ENCODE measurements around the gene CTNNA2. TPM values are rescaled to one million over a fixed set of nuclear protein-coding genes. Genes with fewer than 3 reads are reported as not detected.

The CTNNA2 gene
- total RNA-seq, 6 experiments from 2014 or later = 0.44 TPM; not detected in 5

DNA sequence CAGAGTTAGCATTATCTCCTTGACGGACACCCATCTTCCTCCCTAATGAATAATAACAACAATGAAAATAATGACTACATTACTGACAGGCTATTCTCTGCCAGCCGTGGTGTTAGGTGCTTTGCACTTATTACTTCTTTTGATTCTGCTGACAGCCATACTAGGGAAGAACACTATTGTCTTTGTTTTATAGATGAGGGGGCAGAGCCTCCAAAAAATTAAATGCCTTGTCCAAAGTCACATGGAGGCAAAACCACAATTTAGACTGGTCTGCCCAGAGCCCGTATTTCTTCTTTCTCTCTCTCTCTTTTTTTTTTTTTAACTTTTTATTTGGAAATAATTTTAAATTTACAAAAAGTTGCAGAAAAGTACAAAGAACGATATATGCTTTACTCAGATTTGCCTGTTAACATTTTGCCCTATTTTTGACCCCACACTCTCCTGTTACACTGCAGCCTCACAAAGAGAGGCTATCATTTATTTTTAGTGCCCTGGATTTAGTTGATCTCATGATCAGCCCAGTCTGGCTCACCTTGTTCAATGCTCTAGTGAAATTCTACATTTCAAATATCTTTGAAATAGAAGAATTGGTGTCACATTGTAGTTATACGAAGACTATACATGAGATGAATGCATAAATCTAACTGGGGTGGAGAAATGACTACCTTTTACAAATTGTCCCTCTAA lies 422.3 kb downstream of the CTNNA2 start:
- DNase-seq = no peak
- Histone ChIP-seq H3K36me3 (no peaks in the 10 kb centered on the region), H3K4me3 (no peak overlapping the region), H3K27ac (no peak overlapping the region), H3K27me3 (no peaks in the 10 kb centered on the region), H3K4me1 (peaks cover 0 to 6% (median 0%) of the 10 kb centered on the region in 4 donors), H3K9me3 (no peaks in the 10 kb centered on the region)
- WGBS (ENCODE audit: insufficient coverage, low coverage, low lambda C conversion rate, missing lambda C conversion rate) = 19% methylated on average over 5 of the region's 5 CpGs
- TF ChIP-seq, protein P1, sequence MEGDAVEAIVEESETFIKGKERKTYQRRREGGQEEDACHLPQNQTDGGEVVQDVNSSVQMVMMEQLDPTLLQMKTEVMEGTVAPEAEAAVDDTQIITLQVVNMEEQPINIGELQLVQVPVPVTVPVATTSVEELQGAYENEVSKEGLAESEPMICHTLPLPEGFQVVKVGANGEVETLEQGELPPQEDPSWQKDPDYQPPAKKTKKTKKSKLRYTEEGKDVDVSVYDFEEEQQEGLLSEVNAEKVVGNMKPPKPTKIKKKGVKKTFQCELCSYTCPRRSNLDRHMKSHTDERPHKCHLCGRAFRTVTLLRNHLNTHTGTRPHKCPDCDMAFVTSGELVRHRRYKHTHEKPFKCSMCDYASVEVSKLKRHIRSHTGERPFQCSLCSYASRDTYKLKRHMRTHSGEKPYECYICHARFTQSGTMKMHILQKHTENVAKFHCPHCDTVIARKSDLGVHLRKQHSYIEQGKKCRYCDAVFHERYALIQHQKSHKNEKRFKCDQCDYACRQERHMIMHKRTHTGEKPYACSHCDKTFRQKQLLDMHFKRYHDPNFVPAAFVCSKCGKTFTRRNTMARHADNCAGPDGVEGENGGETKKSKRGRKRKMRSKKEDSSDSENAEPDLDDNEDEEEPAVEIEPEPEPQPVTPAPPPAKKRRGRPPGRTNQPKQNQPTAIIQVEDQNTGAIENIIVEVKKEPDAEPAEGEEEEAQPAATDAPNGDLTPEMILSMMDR (IDR thresholded peaks at IDR 0.05) = no peak
- TF ChIP-seq POLR2A (IDR thresholded peaks at IDR 0.05) = no peak
- ATAC-seq = no peak
- intact Hi-C loops (cut with DNase I) = no loop called here

DNA sequence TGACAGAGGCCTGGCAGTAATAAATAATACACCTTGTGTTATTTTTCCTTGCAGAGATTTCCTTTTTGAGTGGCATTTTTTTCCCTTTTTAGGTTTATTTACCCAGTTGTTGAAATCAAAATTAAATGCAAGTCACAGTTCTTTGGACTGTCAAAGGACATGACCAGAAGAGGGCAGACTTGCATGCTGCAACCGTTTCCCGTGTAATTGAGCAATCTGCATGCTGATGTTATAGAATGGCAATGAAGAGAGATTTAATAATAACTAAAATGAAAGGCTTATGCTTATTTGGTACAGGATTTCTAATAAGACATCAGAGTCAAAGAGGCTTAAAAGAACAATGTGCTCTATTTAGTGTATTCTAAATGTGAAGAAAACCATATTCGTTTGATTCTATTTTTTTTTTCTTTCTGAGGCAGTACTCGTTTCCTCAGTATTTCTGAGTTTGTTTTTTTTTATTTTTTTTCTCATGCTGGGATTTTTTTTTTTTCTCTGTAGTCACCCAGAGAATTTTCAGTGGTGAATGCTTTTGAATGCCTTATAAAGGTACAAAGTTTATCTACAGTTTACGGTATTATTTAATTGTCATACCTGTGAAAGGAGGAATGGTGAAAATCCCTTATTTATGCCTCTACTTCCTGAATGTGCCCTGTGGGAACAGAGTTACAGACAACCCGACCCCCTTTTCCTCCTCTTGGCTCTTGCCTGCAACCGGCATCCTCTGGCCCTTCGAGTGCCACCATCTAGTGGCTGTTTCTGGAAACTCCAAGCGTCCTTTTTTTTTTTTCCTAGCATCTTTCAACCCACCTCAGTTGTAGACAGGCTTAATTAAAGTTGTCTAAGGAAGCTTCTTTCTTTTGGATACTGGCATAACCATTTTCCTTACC lies 423.2 kb downstream of the CTNNA2 start:
- ATAC-seq (peak; percentile 86 to 98 (median 92)), DNase-seq (peak in 1 of 3 donors; percentile 26)
- H3K36me3 ChIP-seq = no peaks in the 10 kb centered on the region
- TF ChIP-seq, protein P1 (IDR thresholded peaks at IDR 0.05) = peak; percentile 56 to 73 (median 65)
- no peak for TF ChIP-seq POLR2A (IDR thresholded peaks at IDR 0.05)
- no peaks in the 10 kb centered on the region for H3K9me3 ChIP-seq
- intact Hi-C loops (cut with DNase I) = no loop called here
- 7% methylated on average over 9 of the region's 9 CpGs for WGBS (ENCODE audit: insufficient coverage, low coverage, low lambda C conversion rate, missing lambda C conversion rate)
- H3K27me3 ChIP-seq = no peaks in the 10 kb centered on the region
- H3K4me1 ChIP-seq = peaks cover 0 to 6% (median 0%) of the 10 kb centered on the region in 4 donors
- no peak overlapping the region for H3K4me3 ChIP-seq
- H3K27ac ChIP-seq = no peak overlapping the region

GRCh38 chr2:79936715-79937114 lies 423.9 kb downstream of the CTNNA2 start:
- intact Hi-C loops (cut with DNase I) = no loop called here
- H3K4me1 ChIP-seq = peaks cover 0 to 6% (median 0%) of the 10 kb centered on the region in 4 donors
- DNase-seq (no peak), ATAC-seq (no peak)
- H3K27me3 ChIP-seq = no peaks in the 10 kb centered on the region
- H3K9me3 ChIP-seq = no peaks in the 10 kb centered on the region
- no peak overlapping the region for H3K27ac ChIP-seq
- TF ChIP-seq, protein P1 (IDR thresholded peaks at IDR 0.05) = no peak
- TF ChIP-seq POLR2A (IDR thresholded peaks at IDR 0.05) = no peak
- no peaks in the 10 kb centered on the region for H3K36me3 ChIP-seq
- H3K4me3 ChIP-seq = no peak overlapping the region
- 67% methylated on average over 3 of the region's 3 CpGs for WGBS (ENCODE audit: insufficient coverage, low coverage, low lambda C conversion rate, missing lambda C conversion rate)

- Histone ChIP-seq H3K36me3 (no peaks in the 10 kb centered on the region), H3K9me3 (no peaks in the 10 kb centered on the region), H3K27ac (no peak overlapping the region), H3K4me3 (no peak overlapping the region), H3K27me3 (no peaks in the 10 kb centered on the region), H3K4me1 (peaks cover 0 to 6% (median 0%) of the 10 kb centered on the region in 4 donors)
- intact Hi-C loops (cut with DNase I) = no loop called here
- ATAC-seq = no peak
- TF ChIP-seq, protein P1 (IDR thresholded peaks at IDR 0.05) = no peak
- TF ChIP-seq POLR2A (IDR thresholded peaks at IDR 0.05) = no peak
- 50% methylated on average over 1 of the region's 1 CpG for WGBS (ENCODE audit: insufficient coverage, low coverage, low lambda C conversion rate, missing lambda C conversion rate)
- DNase-seq = no peak
Observed at GRCh38 chr2:79938648-79939047, 425.8 kb downstream of the CTNNA2 start.

Data from right lobe of liver (tissue), 6 donors.